NCI-H748 (cell line): ENCODE results near the gene CNDP1.

Experiments used
- DNase-seq: peaks from one replicate; lab custom pipeline; 2025; ENCODE audit not compliant: unreplicated experiment; lab: John Stamatoyannopoulos, UW

Gene CNDP1

GRCh38 chr18:74506448-74507084 lies 27.7 kb upstream of the CNDP1 start:
- no peak for DNase-seq

- no peak for DNase-seq
Measured at GRCh38 chr18:74507097-74507881, 27.0 kb upstream of the CNDP1 start.

GRCh38 chr18:74507927-74508326 lies 26.4 kb upstream of the CNDP1 start:
- DNase-seq = no peak

DNA sequence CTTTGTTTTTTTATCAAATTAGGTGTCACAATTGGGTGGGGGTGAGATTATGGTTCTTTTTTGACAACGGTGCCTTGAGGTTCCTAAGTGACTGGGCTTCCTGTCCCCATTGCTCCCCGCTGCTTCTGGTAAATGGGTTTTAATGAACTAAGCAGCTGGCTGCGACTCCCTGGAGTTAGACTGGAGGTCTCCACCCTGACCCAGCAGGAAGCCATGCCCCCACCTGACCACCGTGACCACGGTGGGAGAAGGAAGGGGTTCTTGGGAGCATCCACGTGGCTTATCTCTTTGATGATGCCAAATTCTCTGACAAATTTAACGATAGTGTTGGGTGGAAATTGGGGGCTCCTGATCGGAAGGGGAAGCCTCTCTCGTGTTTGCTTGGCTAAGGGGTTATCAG lies 25.9 kb upstream of the CNDP1 start:
- no peak for DNase-seq

GRCh38 chr18:74508821-74509225 lies 25.5 kb upstream of the CNDP1 start:
- DNase-seq = no peak

DNA sequence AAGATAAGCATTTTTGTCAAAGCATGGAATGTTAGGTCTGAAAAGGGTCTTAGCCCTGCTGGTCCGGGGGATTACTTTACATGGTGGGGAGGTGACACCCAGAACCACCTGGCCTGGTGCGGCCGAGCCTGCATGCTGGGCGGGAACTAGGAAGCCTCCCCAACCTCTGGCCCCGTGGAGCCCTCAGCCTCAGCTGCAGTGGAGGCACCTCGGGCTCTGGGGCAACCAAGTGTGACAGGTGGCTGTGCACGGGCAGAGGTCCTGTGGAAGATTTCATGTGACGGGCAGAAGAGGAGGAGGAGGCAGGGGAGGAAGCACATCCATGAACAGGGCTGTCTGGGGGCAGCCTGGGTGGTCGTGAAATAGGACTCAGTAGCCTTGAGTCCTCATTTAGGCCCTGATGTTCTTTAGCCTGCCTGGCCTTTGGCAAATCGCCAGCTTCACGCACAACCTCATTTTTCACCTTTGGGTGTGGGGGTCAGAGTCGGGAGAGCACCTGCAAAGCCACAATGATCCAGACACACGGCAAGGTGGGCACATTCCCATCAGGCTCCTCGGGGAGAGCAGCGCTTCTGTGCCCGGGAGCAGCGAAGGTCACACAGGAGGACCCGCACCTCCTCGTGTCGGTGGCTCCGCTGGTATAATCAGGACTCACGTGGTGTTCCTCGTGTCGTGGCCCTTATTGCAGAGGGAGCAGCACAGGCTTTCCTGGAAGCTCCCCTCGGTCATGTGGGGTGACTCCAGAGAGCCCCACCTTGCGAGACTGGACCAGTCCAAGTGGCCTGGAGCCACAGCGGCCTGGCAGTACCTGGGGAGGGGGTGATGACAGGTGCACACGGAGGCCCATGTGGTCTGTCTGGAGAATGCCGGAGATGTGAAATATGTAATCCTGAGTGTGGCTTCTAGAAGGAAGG lies 24.2 kb upstream of the CNDP1 start:
- DNase-seq = no peak

DNA sequence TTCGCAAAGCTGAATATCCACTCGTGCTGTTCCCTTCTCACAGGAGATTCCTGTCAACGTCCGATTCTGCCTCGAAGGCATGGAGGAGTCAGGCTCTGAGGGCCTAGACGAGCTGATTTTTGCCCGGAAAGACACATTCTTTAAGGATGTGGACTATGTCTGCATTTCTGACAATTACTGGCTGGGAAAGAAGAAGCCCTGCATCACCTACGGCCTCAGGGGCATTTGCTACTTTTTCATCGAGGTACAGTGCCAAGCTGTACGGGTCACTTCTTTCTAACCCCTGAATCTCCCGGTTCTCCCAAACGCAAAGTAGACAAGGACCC lies 23.6 kb upstream of the CNDP1 start:
- no peak for DNase-seq

DNA sequence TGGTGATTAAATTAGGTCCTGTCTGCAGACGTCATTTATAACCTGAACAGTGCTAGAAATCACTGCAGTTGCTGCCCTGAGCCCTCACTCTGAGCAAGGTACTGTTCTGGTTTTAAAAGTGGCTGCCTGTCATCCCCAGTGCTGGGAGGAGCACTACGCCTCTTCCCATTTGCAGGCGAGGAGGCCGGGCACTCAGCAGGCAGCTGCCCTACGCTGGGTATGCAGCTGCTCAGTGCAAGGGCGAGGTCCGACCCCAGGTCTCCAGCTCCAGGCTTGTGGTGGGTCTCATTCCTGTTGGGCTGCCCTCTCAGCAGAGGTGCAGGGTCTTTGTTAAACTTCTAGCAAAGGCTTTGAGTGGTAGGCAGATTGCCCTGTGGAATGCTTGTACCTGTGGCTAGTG lies 22.5 kb upstream of the CNDP1 start:
- DNase-seq = no peak

- no peak for DNase-seq
Measured at GRCh38 chr18:74512321-74513053, 21.8 kb upstream of the CNDP1 start.

- no peak for DNase-seq
Measured at GRCh38 chr18:74513149-74513882, 21.0 kb upstream of the CNDP1 start.

DNA sequence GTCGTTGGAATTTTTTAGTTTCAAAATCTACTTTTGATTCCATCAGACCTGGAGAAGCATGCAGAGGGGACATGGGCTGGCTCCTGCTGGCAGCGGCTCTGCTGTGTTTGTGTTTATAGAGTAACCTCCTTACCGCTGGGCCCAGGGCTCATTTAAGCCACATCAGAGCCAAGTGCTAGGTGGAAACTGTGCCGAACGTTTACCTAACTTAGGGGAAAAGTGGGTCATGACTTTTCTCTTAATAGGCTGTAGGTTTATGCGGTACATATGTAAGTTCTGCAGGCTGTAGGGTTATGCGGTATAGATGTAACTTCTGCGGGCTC lies 20.5 kb upstream of the CNDP1 start:
- no peak for DNase-seq

GRCh38 chr18:74514860-74515495 lies 19.3 kb upstream of the CNDP1 start:
- DNase-seq = no peak

DNA sequence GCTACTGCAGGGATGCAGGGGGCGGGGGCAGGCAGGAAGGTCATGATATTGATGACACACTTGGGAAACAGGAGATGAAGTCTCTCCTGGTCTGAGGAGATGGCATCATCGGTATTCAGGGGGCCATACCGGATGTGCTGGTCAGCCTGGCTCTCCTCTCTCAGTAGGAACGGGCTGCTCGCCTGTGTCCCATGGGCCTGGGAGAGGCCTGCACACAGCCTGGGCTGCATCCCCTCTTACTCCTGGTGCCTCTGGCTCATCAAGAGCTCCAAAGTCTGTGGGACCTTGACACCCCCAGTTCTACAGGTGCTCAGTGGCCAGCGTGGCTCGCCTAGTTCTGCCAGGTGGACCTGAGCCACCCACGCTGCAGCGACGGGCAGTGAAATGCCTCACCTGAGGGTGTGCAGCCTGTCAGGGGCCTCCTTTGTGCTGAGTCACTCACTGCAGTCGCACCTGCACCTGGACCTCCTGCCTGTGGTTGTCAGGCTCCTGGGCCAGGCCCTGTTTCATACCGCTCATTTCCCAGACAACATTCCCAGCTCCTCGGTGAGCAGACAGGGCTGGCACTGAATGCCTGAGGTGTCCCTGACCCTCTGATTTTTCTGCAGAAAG lies 18.6 kb upstream of the CNDP1 start:
- DNase-seq = no peak

DNA sequence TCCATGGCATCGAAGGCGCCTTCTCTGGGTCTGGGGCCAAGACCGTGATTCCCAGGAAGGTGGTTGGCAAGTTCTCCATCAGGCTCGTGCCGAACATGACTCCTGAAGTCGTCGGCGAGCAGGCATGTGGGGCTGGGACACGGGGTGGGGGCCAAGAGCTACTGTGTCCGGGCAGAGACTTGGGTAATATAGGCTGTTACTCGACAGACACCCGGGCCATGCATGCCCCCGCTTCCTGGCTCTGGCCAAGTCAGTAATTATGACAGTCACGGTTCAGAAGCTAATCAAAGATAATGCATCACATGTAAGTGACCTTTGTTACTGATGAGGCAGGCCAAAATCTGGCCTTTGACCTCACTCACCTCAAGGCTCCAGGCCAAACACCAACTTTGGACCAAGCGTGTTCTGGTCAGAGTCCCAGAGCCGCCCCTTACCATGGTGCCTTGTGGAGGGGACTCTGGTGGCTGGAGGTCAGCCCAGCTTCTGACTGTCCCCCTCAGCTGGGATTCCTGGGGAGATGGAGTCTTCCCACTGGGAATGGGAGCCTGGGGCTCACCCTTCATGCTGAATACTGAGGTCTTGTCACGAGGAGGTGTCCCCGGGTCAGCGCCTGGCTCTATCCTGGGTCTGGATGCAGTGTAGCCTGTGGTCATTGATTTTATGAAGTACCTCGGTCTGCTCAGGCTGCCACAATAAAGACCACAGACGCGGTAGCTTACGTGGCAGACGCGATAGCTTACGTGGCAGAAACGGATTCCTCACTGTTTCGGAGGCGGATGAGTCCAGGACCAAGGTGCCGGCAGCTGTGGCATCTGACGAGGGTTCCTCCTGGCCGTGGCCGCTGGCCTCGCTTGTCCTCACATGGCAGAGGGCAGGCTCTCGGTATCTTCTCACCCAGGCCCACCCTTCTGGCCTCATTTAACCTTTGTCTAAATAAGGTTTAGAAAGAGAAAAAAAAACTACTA lies 17.7 kb upstream of the CNDP1 start:
- no peak for DNase-seq

- DNase-seq = no peak
Measured at GRCh38 chr18:74517236-74517630, 17.1 kb upstream of the CNDP1 start.

DNA sequence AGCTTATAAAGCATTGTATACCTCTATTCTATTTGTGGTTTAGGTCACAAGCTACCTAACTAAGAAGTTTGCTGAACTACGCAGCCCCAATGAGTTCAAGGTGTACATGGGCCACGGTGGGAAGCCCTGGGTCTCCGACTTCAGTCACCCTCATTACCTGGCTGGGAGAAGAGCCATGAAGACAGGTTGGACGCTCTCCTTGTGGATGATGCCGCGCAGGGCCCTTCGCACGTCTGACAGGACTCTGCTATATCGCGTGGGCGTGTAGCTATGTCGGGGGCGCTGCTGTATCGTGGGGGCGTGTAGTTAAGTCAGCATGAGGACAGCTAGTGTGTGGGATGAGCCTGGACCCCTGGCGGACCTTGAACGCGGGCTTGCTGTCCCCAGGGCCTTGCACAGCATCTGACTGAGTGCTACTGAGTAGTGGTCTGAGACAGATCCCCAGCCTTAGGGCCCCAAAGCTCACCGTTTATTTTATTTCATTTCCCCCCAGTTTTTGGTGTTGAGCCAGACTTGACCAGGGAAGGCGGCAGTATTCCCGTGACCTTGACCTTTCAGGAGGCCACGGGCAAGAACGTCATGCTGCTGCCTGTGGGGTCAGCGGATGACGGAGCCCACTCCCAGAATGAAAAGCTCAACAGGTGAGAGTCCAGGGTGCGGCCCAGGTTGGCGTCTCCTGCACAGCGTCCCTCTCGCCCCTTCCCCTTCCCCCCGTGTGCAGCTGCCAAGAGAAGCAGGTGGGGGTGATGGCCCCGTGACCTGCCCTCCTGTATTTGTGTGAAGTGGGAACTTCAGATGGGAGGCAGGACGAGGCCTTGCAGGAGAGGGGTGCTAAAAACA lies 15.6 kb upstream of the CNDP1 start:
- no peak for DNase-seq

GRCh38 chr18:74519320-74520095 lies 14.8 kb upstream of the CNDP1 start:
- no peak for DNase-seq
